Liver (tissue), 9 donors: ENCODE measurements around the gene KRTAP4-3. TPM values are rescaled to one million over a fixed set of nuclear protein-coding genes. Genes with fewer than 3 reads are reported as not detected.
"Not testable (repeated sequence)": the region's sequence is repeated elsewhere in the genome, so short reads cannot be mapped to it uniquely, and the experiment has no call there.

ENCODE experiments used
- DNase-seq: peaks from one replicate; pipeline ENCODE4 v3.0.0-alpha.2; 2017; ENCODE audit warnings: low spot score
- H3K27ac ChIP-seq, 2 donors: one replicate each; pipeline ENCODE4 v1.7.0; 2013; ENCODE audit warnings: inconsistent platforms in 2 of 2, low read length in 2 of 2, control low read depth in 1 of 2, low read depth in 1 of 2, mild to moderate bottlenecking in 1 of 2
- H3K27me3 ChIP-seq, 4 donors: one replicate each; pipeline versions ENCODE4 v1.6.1 to v1.7.0; 2013; ENCODE audit warnings: low read length in 3 of 4, inconsistent platforms in 1 of 4, mild to moderate bottlenecking in 1 of 4, moderate library complexity in 1 of 4; ENCODE audit not compliant: control insufficient read depth in 4 of 4, insufficient read depth in 4 of 4
- H3K36me3 ChIP-seq, 4 donors: one replicate each; pipeline versions ENCODE4 v1.6.1 to v1.7.0; 2013; ENCODE audit warnings: low read length in 3 of 4, mild to moderate bottlenecking in 3 of 4, low read depth in 1 of 4, moderate library complexity in 1 of 4; ENCODE audit not compliant: control insufficient read depth in 4 of 4, insufficient read depth in 3 of 4
- H3K4me1 ChIP-seq, 4 donors: one replicate each; pipeline versions ENCODE4 v1.6.1 to v1.7.0; 2013; ENCODE audit warnings: low read length in 3 of 4, mild to moderate bottlenecking in 3 of 4, moderate library complexity in 1 of 4; ENCODE audit not compliant: control insufficient read depth in 4 of 4, insufficient read depth in 4 of 4
- H3K4me3 ChIP-seq, 3 donors: one replicate each; pipeline versions ENCODE4 v1.6.1 to v1.7.0; 2013; ENCODE audit warnings: low read length in 3 of 3, control low read depth in 1 of 3, low read depth in 1 of 3, mild to moderate bottlenecking in 1 of 3
- H3K9ac ChIP-seq, 2 donors: one replicate each; pipeline ENCODE4 v1.7.0; 2013; ENCODE audit warnings: low read length in 2 of 2, mild to moderate bottlenecking in 2 of 2, moderate library complexity in 2 of 2, control low read depth in 1 of 2, low read depth in 1 of 2
- H3K9me3 ChIP-seq, 4 donors: one replicate each; pipeline versions ENCODE4 v1.6.1 to v1.7.0; 2013; ENCODE audit warnings: low read length in 3 of 4; ENCODE audit not compliant: control insufficient read depth in 4 of 4
- CTCF ChIP-seq: fragments of 150-350 bp; IDR thresholded peaks from 2 replicates; pipeline ENCODE4 v1.5.1; 2017; ENCODE audit warnings: improper control_type of control experiment, low read depth, low read length; ENCODE audit not compliant: missing input control
- EGR1 ChIP-seq, 2 donors: IDR thresholded peaks; 2 replicates each; pipeline ENCODE4 v1.6.1; 2016 to 2018; ENCODE audit warnings: antibody characterized with exemption in 2 of 2, low read depth in 2 of 2
- FOXA1 ChIP-seq: IDR thresholded peaks from 2 replicates; pipeline ENCODE4 v1.6.1; 2016; ENCODE audit warnings: antibody characterized with exemption
- FOXA2 ChIP-seq: IDR thresholded peaks from 2 replicates; pipeline ENCODE4 v1.6.1; 2016; ENCODE audit warnings: antibody characterized with exemption
- GABPA ChIP-seq, 2 donors: IDR thresholded peaks in 1 of 2; conservative IDR thresholded peaks in 1 of 2; 2 replicates each; pipeline ENCODE4 v1.6.1; 2016; ENCODE audit warnings: antibody characterized with exemption in 2 of 2, mild to moderate bottlenecking in 1 of 2, moderate library complexity in 1 of 2
- HNF4A ChIP-seq, 2 donors: conservative IDR thresholded peaks; 2 replicates each; pipeline ENCODE4 v1.6.1; 2016; ENCODE audit warnings: antibody characterized with exemption in 2 of 2, mild to moderate bottlenecking in 2 of 2
- HNF4G ChIP-seq: IDR thresholded peaks from 2 replicates; pipeline ENCODE4 v1.6.1; 2016; ENCODE audit warnings: antibody characterized with exemption
- JUND ChIP-seq, 2 donors: IDR thresholded peaks; 2 replicates each; pipeline ENCODE4 v1.6.1; 2016; ENCODE audit warnings: antibody characterized with exemption in 2 of 2
- MAX ChIP-seq: IDR thresholded peaks from 2 replicates; pipeline ENCODE4 v1.6.1; 2016; ENCODE audit warnings: antibody characterized with exemption
- NR2F2 ChIP-seq: IDR thresholded peaks from 2 replicates; pipeline ENCODE4 v1.6.1; 2016; ENCODE audit warnings: antibody characterized with exemption
- RAD21 ChIP-seq, 2 donors: IDR thresholded peaks; 2 replicates each; pipeline ENCODE4 v1.6.1; 2016; ENCODE audit warnings: antibody characterized with exemption in 2 of 2, mild to moderate bottlenecking in 2 of 2
- REST ChIP-seq: IDR thresholded peaks from 2 replicates; pipeline ENCODE4 v1.6.1; 2016; ENCODE audit warnings: antibody characterized with exemption, mild to moderate bottlenecking
- SP1 ChIP-seq: IDR thresholded peaks from 2 replicates; pipeline ENCODE4 v1.6.1; 2018; ENCODE audit warnings: antibody characterized with exemption, mild to moderate bottlenecking
- TAF1 ChIP-seq: conservative IDR thresholded peaks from 2 replicates; pipeline ENCODE4 v1.6.1; 2016; ENCODE audit warnings: antibody characterized with exemption, mild to moderate bottlenecking
- ZBTB33 ChIP-seq: IDR thresholded peaks from 2 replicates; pipeline ENCODE4 v1.6.1; 2016; ENCODE audit warnings: antibody characterized with exemption
- WGBS: extraction: QIAGEN DNeasy Blood & Tissue Kit; methylation state at CpG from one replicate; pipeline ENCODE4 v1.1.7; 2013; 5-methylcytosine and 5-hydroxymethylcytosine counted together
- polyA plus RNA-seq, 2 donors: library from polyadenylated mRNA; stranded (reverse) in 1 of 2; unstranded in 1 of 2; fragments of 200-250 nt in 1 of 2; fragments of >200 nt in 1 of 2; fragmentation: Nextera tagmentation in 1 of 2; extraction: Ambion mirVana in 1 of 2; gene quantifications; one replicate each; pipeline versions ENCODE4 v1.2.1 to v1.2.3, GENCODE V29; 2013 to 2015
- total RNA-seq, 2 donors: library from RNA; depleted of rRNA; stranded (reverse); fragments of >200 nt; gene quantifications; one replicate each; pipeline ENCODE4 v1.2.3, GENCODE V29; 2014
- donor health status: healthy.
- donor health status: healthy.
- donor health status: healthy.
- donor health status: healthy.
- donor health status: healthy.

KRTAP4-3 gene
- total and polyA plus RNA-seq, 4 donors, result not detected

GRCh38 chr17:41148971-41149651 lies 18.9 kb downstream of the KRTAP4-3 start:
- DNase-seq, H3K4me1 ChIP-seq, H3K36me3 ChIP-seq, H3K9me3 ChIP-seq, H3K9ac ChIP-seq, H3K4me3 ChIP-seq, H3K27me3 ChIP-seq, H3K27ac ChIP-seq: not testable (repeated sequence)
- WGBS, result 71% methylated on average over 10 of the region's 10 CpGs

GRCh38 chr17:41147531-41148204 lies 20.4 kb downstream of the KRTAP4-3 start:
- Histone ChIP-seq H3K4me1 (no peaks in the 10 kb centered on the region), H3K9ac (no peak overlapping the region), H3K27ac (no peak overlapping the region), H3K36me3 (no peaks in the 10 kb centered on the region), H3K4me3 (no peak overlapping the region), H3K9me3 (peaks cover 2 to 14% (median 7%) of the 10 kb centered on the region in 4 donors), H3K27me3 (peaks cover 0 to 5% (median 0%) of the 10 kb centered on the region in 4 donors)
- no peak for TF ChIP-seq HNF4G
- TF ChIP-seq REST, result no peak
- no peak for TF ChIP-seq JUND (IDR thresholded peaks at IDR 0.05)
- DNase-seq, result no peak
- 90% methylated on average over 2 of the region's 2 CpGs for WGBS

- Histone ChIP-seq H3K27ac (no peak overlapping the region), H3K9me3 (peaks cover 2 to 25% (median 7%) of the 10 kb centered on the region in 4 donors), H3K4me3 (no peak overlapping the region), H3K9ac (no peak overlapping the region), H3K4me1 (no peaks in the 10 kb centered on the region), H3K36me3 (no peaks in the 10 kb centered on the region), H3K27me3 (peaks cover 0 to 5% (median 0%) of the 10 kb centered on the region in 4 donors)
- WGBS, result 82% methylated on average over 2 of the region's 2 CpGs
- DNase-seq, result no peak
- TF ChIP-seq TAF1, result no peak
- no peak for TF ChIP-seq MAX
- TF ChIP-seq FOXA2, result no peak
- TF ChIP-seq ZBTB33, result no peak
- TF ChIP-seq NR2F2, result no peak
- no peak for TF ChIP-seq CTCF
- TF ChIP-seq REST, result no peak
- TF ChIP-seq HNF4A (conservative IDR thresholded peaks at IDR 0.05), result no peak
- no peak for TF ChIP-seq GABPA (IDR thresholded peaks at IDR 0.05 in 1 of 2, conservative IDR thresholded peaks at IDR 0.05 in 1 of 2)
- no peak for TF ChIP-seq JUND (IDR thresholded peaks at IDR 0.05)
- no peak for TF ChIP-seq FOXA1
- no peak for TF ChIP-seq SP1
- TF ChIP-seq RAD21 (IDR thresholded peaks at IDR 0.05), result no peak
- TF ChIP-seq EGR1 (IDR thresholded peaks at IDR 0.05; ENCODE audit: low read depth in 2 of 2), result no peak
- no peak for TF ChIP-seq HNF4G
These were observed 22.8 kb downstream of the KRTAP4-3 start for GRCh38 chr17:41145261-41145660.
